ENCODE results near the gene TTC21B.
"Not testable (repeated sequence)": the region's sequence is repeated elsewhere in the genome, so short reads cannot be mapped to it uniquely, and the experiment has no call there.

Gene TTC21B

GRCh38 chr2:165953655-165954606 is at the start of gene TTC21B:
TTC21B (minus strand) TSS chr2:165953776; CDS start chr2:165953705, 71 bp downstream.
- peak; percentile 90 for DNase-seq

GRCh38 chr2:166000401-166000800 is 46.8 kb upstream of the TTC21B start:
- no peak for DNase-seq

GRCh38 chr2:165990846-165991245 is 37.3 kb upstream of the TTC21B start:
- no peak for DNase-seq

GRCh38 chr2:165989851-165990250 is 36.3 kb upstream of the TTC21B start:
- DNase-seq: no peak

- DNase-seq: no peak
Measured at GRCh38 chr2:165985120-165985519, 31.5 kb upstream of the TTC21B start.

- not testable (repeated sequence) for DNase-seq
Measured at GRCh38 chr2:165972161-165972560, 18.6 kb upstream of the TTC21B start.

GRCh38 chr2:165970663-165971062 is 17.1 kb upstream of the TTC21B start:
- DNase-seq: no peak

GRCh38 chr2:165969227-165969626 is 15.7 kb upstream of the TTC21B start:
- no peak for DNase-seq

GRCh38 chr2:165967746-165968145 is 14.2 kb upstream of the TTC21B start:
- DNase-seq: no peak

GRCh38 chr2:165961818-165962217 is 8.2 kb upstream of the TTC21B start:
- no peak for DNase-seq

GRCh38 chr2:165959371-165959770 is 5.8 kb upstream of the TTC21B start:
- no peak for DNase-seq

GRCh38 chr2:165958313-165958960 is 4.9 kb upstream of the TTC21B start:
- no peak for DNase-seq

- peak; percentile 49 for DNase-seq
Measured at GRCh38 chr2:165957030-165957675, 3.6 kb upstream of the TTC21B start.

- peak; percentile 61 for DNase-seq
Measured at GRCh38 chr2:165953306-165953654, 296 bp downstream of the TTC21B start.

- no peak for DNase-seq
Measured at GRCh38 chr2:165952741-165953211, 800 bp downstream of the TTC21B start.

GRCh38 chr2:165952085-165952484 is 1.5 kb downstream of the TTC21B start:
- no peak for DNase-seq

- DNase-seq: no peak
Measured at GRCh38 chr2:165950438-165950837, 3.1 kb downstream of the TTC21B start.

- no peak for DNase-seq
Measured at GRCh38 chr2:165941827-165942226, 11.7 kb downstream of the TTC21B start.

GRCh38 chr2:165938237-165938636 is 15.3 kb downstream of the TTC21B start:
- no peak for DNase-seq

- no peak for DNase-seq
Measured at GRCh38 chr2:165933211-165933910, 20.2 kb downstream of the TTC21B start.

- DNase-seq: no peak
Measured at GRCh38 chr2:165927774-165928173, 25.8 kb downstream of the TTC21B start.

GRCh38 chr2:165927353-165927752 is 26.2 kb downstream of the TTC21B start:
- no peak for DNase-seq

- DNase-seq: no peak
Measured at GRCh38 chr2:165924946-165925345, 28.6 kb downstream of the TTC21B start.
